ENCODE measurements around the gene PSMD3.

DNA sequence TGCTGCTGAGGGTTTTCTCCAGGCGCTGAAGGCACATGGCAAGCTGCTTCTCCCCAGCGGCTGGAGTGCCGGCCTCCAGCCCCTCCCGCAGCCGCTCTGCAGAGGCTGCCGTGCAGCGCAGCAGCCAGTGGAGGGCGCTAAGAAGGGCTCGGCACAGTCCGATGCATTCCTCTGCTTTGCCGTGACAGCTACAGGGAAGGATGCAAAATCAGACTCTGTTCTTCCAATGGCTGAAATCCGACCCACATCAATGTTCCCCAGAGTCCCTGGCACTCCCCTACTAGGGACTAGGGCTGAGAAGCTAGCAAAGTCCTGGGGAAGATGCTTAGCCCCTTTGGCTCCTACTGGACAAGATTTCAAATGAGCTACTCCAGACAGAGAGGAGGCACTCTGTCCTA is 54.6 kb downstream of the PSMD3 start:
- TF ChIP-seq, protein P1, sequence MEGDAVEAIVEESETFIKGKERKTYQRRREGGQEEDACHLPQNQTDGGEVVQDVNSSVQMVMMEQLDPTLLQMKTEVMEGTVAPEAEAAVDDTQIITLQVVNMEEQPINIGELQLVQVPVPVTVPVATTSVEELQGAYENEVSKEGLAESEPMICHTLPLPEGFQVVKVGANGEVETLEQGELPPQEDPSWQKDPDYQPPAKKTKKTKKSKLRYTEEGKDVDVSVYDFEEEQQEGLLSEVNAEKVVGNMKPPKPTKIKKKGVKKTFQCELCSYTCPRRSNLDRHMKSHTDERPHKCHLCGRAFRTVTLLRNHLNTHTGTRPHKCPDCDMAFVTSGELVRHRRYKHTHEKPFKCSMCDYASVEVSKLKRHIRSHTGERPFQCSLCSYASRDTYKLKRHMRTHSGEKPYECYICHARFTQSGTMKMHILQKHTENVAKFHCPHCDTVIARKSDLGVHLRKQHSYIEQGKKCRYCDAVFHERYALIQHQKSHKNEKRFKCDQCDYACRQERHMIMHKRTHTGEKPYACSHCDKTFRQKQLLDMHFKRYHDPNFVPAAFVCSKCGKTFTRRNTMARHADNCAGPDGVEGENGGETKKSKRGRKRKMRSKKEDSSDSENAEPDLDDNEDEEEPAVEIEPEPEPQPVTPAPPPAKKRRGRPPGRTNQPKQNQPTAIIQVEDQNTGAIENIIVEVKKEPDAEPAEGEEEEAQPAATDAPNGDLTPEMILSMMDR (conservative IDR thresholded peaks at IDR 0.05 in 1 of 2, IDR thresholded peaks at IDR 0.05 in 1 of 2; ENCODE audit: low read depth in 1 of 2, low read length in 2 of 2) = peak; percentile 60 to 86
- TF ChIP-seq EZH2 (IDR thresholded peaks at IDR 0.05; ENCODE audit: low read length, missing control alignments) = no peak
